HepG2 (cell line): ENCODE measurements around the gene TBC1D3K. TPM values are rescaled to one million over a fixed set of nuclear protein-coding genes. Genes with fewer than 3 reads are reported as not detected.

Experiments
- CC2D1A ChIP-seq: sonication (generic); formaldehyde crosslinking; IDR thresholded peaks from 2 replicates; pipeline ENCODE4 v1.8.1; 2023; ENCODE audit warnings: mild to moderate bottlenecking, missing genetic modification reagents
- CCDC6 ChIP-seq: sonication (generic); formaldehyde crosslinking; IDR thresholded peaks from 2 replicates; pipeline ENCODE4 v1.8.1; 2022; ENCODE audit warnings: mild to moderate bottlenecking, missing genetic modification reagents, moderate library complexity
- HIVEP1 ChIP-seq: sonication (generic); formaldehyde crosslinking; IDR thresholded peaks from 2 replicates; pipeline ENCODE4 v1.4.0; 2020; ENCODE audit warnings: mild to moderate bottlenecking, missing genetic modification reagents
- KLF11 ChIP-seq: IDR thresholded peaks from 2 replicates; pipeline ENCODE4 v1.6.1; 2016; ENCODE audit warnings: missing compliant biosample characterization
- MTF2 ChIP-seq: sonication (generic); formaldehyde crosslinking; IDR thresholded peaks from 2 replicates; pipeline ENCODE4 v1.5.0; 2020; ENCODE audit warnings: missing genetic modification reagents, borderline replicate concordance
- NCOR1 ChIP-seq: fragments of 200-600 bp; sonication (generic); IDR thresholded peaks from 2 replicates; pipeline ENCODE4 v1.7.0; 2017; ENCODE audit warnings: antibody characterized with exemption, low read length, borderline replicate concordance
- ZMYM4 ChIP-seq: sonication (generic); formaldehyde crosslinking; IDR thresholded peaks from 2 replicates; pipeline ENCODE4 v1.8.1; 2023; ENCODE audit warnings: mild to moderate bottlenecking, missing genetic modification reagents
- ZNF136 ChIP-seq: sonication (generic); formaldehyde crosslinking; IDR thresholded peaks from 2 replicates; pipeline ENCODE4 v1.8.1; 2022; ENCODE audit warnings: low read depth, mild to moderate bottlenecking, moderate library complexity, missing genetic modification reagents
- ZNF207 ChIP-seq: fragments of 450-650 bp; IDR thresholded peaks from 2 replicates; pipeline ENCODE4 v1.6.1; 2016; ENCODE audit warnings: antibody characterized with exemption, borderline replicate concordance
- ZNF235 ChIP-seq: sonication (generic); formaldehyde crosslinking; IDR thresholded peaks from 2 replicates; pipeline ENCODE4 v1.8.1; 2023; ENCODE audit warnings: mild to moderate bottlenecking, missing genetic modification reagents, borderline replicate concordance
- ZNF337 ChIP-seq: sonication (generic); formaldehyde crosslinking; IDR thresholded peaks from 2 replicates; pipeline ENCODE4 v1.5.1; 2020; ENCODE audit warnings: missing genetic modification reagents, low read depth, mild to moderate bottlenecking, borderline replicate concordance
- ZNF383 ChIP-seq: sonication (generic); formaldehyde crosslinking; IDR thresholded peaks from 2 replicates; pipeline ENCODE4 v1.4.0; 2020; ENCODE audit warnings: missing genetic modification reagents, mild to moderate bottlenecking, borderline replicate concordance
- ZNF451 ChIP-seq: sonication (generic); formaldehyde crosslinking; IDR thresholded peaks from 2 replicates; pipeline ENCODE4 v1.5.0; 2020; ENCODE audit warnings: mild to moderate bottlenecking, missing genetic modification reagents
- ZNF468 ChIP-seq: sonication (generic); formaldehyde crosslinking; IDR thresholded peaks from 2 replicates; pipeline ENCODE4 v1.8.0; 2022; ENCODE audit warnings: mild to moderate bottlenecking, moderate library complexity, missing genetic modification reagents
- polyA plus RNA-seq, 8 experiments: library from polyadenylated mRNA; depleted of rRNA in 3 of 8; stranded (reverse) in 7 of 8; unstranded in 1 of 8; fragments of >200 nt; fragmentation: Illumina TruSeq in 4 of 8; extraction: Trizol in 4 of 8; gene quantifications; 2 replicates each; pipeline versions ENCODE4 v1.2.1 to v1.2.3, GENCODE V29; 2011 to 2016; ENCODE audit warnings: low read depth in 4 of 8, missing spikeins in 1 of 8, mixed read lengths in 1 of 8; ENCODE audit not compliant: insufficient read depth in 1 of 8
- total RNA-seq, 5 experiments: library from RNA; depleted of rRNA; stranded (reverse); fragments of >200 nt; fragmentation: Illumina TruSeq; extraction: Trizol; gene quantifications; 2 replicates each; pipeline ENCODE4 v1.2.3, GENCODE V29; 2016; ENCODE audit warnings: low read depth in 1 of 5
- TF ChIP-seq, protein P1 (sequence below): sonication (generic); formaldehyde crosslinking; IDR thresholded peaks from 2 replicates; pipeline ENCODE4 v1.4.0; 2020; ENCODE audit warnings: mild to moderate bottlenecking, missing genetic modification reagents
- TF ChIP-seq, protein P2 (sequence below): sonication (generic); formaldehyde crosslinking; IDR thresholded peaks from 2 replicates; pipeline ENCODE4 v1.4.0; 2020; ENCODE audit warnings: missing genetic modification reagents
- TF ChIP-seq, protein P3 (sequence below): sonication (generic); formaldehyde crosslinking; IDR thresholded peaks from 2 replicates; pipeline ENCODE4 v1.8.0; 2023; ENCODE audit warnings: mild to moderate bottlenecking, missing genetic modification reagents
- TF ChIP-seq, protein P4 (sequence below): sonication (generic); formaldehyde crosslinking; IDR thresholded peaks from 2 replicates; pipeline ENCODE4 v1.4.0; 2020; ENCODE audit warnings: missing genetic modification reagents, borderline replicate concordance

Gene TBC1D3K
- total and polyA plus RNA-seq, 2 of the 13 experiments (the other 11 are each of a cell fraction or from before 2014, with no cell fraction given): not detected

DNA sequence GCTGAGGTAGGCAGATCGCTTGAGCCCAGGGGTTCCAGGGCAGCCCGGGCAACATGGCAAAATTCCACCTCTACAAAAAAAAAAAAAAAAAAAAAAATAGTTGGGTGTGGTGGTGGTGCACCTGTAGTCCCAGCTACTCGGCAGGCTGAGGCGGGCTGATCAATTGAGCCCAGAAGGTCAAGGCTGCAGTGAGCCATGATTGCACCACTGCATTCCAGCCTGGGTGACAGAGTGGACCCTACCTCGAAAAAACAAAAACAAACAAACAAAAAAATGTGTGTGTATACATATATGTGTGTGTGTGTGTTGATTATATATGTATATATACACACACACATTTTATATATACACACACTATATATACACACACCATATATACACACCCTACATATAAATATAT, 39.1 kb upstream of the TBC1D3K start (continued):
- TF ChIP-seq MTF2 (CRISPR knock-in tag) (no peak), NCOR1 (peak; percentile 60; the same call in 1 of the 2 replicates), KLF11 (no peak), ZNF136 (no peak), ZNF451 (CRISPR knock-in tag) (no peak), HIVEP1 (CRISPR knock-in tag) (no peak), ZNF468 (no peak), ZNF383 (CRISPR knock-in tag) (no peak), ZNF207 (no peak), CC2D1A (CRISPR knock-in tag) (no peak), ZNF235 (CRISPR knock-in tag) (no peak), CCDC6 (CRISPR knock-in tag) (no peak), ZMYM4 (CRISPR knock-in tag) (peak; percentile 43; the same call in 1 of the 2 replicates), ZNF337 (CRISPR knock-in tag) (no peak)
- TF ChIP-seq, protein P1, sequence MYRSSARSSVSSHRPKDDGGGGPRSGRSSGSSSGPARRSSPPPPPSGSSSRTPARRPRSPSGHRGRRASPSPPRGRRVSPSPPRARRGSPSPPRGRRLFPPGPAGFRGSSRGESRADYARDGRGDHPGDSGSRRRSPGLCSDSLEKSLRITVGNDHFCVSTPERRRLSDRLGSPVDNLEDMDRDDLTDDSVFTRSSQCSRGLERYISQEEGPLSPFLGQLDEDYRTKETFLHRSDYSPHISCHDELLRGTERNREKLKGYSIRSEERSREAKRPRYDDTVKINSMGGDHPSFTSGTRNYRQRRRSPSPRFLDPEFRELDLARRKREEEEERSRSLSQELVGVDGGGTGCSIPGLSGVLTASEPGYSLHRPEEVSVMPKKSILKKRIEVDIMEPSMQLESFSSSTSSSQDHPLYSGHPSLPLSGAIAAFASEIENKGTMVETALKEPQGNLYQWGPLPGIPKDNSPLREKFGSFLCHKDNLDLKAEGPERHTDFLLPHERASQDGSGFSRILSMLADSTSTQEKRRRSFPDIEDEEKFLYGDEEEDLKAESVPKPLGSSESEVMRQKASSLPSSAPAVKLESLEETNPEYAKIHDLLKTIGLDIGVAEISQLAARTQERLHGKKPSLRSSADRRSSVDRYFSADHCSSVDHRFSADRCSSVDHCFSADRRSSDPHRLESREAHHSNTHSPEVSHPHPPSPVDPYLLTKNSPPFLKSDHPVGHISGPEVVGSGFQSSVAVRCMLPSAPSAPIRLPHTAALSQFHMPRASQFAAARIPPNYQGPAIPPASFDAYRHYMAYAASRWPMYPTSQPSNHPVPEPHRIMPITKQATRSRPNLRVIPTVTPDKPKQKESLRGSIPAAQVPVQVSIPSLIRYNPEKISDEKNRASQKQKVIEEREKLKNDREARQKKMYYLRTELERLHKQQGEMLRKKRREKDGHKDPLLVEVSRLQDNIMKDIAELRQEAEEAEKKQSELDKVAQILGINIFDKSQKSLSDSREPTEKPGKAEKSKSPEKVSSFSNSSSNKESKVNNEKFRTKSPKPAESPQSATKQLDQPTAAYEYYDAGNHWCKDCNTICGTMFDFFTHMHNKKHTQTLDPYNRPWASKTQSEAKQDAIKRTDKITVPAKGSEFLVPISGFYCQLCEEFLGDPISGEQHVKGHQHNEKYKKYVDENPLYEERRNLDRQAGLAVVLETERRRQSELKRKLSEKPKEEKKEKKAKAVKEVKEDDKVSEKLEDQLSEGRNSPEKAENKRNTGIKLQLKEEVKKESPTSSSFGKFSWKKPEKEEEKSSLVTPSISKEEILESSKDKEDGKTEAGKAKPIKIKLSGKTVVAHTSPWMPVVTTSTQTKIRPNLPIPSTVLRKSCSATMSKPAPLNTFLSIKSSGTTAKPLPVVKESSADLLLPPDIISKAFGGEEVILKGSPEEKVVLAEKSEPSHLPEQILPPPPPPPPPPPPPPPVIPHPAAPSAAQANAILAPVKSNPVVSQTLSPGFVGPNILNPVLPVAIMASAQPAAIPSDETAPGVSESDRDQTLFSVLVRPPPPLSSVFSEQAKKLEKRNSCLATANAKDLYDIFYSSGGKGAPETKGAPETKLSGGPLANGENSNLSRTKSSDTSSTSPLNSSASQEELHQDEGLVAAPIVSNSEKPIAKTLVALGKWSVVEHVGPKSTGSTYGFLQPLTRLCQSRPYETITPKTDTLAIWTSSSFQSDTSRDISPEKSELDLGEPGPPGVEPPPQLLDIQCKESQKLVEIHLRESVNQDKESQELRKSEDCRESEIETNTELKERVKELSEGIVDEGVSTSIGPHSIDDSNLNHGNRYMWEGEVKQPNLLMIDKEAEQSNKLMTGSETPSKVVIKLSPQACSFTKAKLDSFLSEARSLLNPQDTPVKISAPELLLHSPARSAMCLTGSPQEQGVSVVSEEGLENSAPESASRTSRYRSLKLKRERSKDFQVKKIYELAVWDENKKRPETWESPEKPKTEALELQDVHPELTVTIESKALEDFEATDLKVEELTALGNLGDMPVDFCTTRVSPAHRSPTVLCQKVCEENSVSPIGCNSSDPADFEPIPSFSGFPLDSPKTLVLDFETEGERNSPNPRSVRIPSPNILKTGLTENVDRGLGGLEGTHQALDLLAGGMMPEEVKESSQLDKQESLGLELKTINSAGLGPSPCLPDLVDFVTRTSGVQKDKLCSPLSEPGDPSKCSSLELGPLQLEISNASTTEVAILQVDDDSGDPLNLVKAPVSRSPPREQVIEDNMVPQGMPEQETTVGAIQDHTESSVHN: no peak
- TF ChIP-seq, protein P2, sequence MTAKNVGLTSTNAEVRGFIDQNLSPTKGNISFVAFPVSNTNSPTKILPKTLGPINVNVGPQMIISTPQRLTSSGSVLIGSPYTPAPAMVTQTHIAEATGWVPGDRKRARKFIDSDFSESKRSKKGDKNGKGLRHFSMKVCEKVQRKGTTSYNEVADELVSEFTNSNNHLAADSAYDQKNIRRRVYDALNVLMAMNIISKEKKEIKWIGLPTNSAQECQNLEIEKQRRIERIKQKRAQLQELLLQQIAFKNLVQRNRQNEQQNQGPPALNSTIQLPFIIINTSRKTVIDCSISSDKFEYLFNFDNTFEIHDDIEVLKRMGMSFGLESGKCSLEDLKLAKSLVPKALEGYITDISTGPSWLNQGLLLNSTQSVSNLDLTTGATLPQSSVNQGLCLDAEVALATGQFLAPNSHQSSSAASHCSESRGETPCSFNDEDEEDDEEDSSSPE (CRISPR knock-in tag): no peak
- TF ChIP-seq, protein P3, sequence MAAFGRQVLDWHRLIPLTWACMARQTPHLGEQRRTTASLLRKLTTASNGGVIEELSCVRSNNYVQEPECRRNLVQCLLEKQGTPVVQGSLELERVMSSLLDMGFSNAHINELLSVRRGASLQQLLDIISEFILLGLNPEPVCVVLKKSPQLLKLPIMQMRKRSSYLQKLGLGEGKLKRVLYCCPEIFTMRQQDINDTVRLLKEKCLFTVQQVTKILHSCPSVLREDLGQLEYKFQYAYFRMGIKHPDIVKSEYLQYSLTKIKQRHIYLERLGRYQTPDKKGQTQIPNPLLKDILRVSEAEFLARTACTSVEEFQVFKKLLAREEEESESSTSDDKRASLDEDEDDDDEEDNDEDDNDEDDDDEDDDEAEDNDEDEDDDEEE: no peak
- TF ChIP-seq, protein P4, sequence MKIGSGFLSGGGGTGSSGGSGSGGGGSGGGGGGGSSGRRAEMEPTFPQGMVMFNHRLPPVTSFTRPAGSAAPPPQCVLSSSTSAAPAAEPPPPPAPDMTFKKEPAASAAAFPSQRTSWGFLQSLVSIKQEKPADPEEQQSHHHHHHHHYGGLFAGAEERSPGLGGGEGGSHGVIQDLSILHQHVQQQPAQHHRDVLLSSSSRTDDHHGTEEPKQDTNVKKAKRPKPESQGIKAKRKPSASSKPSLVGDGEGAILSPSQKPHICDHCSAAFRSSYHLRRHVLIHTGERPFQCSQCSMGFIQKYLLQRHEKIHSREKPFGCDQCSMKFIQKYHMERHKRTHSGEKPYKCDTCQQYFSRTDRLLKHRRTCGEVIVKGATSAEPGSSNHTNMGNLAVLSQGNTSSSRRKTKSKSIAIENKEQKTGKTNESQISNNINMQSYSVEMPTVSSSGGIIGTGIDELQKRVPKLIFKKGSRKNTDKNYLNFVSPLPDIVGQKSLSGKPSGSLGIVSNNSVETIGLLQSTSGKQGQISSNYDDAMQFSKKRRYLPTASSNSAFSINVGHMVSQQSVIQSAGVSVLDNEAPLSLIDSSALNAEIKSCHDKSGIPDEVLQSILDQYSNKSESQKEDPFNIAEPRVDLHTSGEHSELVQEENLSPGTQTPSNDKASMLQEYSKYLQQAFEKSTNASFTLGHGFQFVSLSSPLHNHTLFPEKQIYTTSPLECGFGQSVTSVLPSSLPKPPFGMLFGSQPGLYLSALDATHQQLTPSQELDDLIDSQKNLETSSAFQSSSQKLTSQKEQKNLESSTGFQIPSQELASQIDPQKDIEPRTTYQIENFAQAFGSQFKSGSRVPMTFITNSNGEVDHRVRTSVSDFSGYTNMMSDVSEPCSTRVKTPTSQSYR (CRISPR knock-in tag): no peak
